Gastrocnemius medialis (tissue), 4 donors: Measurements from ENCODE around the gene ARID5A. TPM values are rescaled to one million over a fixed set of nuclear protein-coding genes. Genes with fewer than 3 reads are reported as not detected.

ENCODE experiments used
- ATAC-seq, 2 donors: fragments of 150-250 bp; one replicate each; pipeline ENCODE4 v1.9.1; 2016
- DNase-seq, 2 donors: peaks; one replicate each; pipeline ENCODE4 v3.0.0-alpha.2; 2019
- H3K27ac ChIP-seq, 4 donors: fragments of 200-600 bp; sonication (generic); 1 replicate in 1 of 4; 2 replicates in 3 of 4; pipeline ENCODE4 v1.5.1; 2016 to 2018; ENCODE audit warnings: mild to moderate bottlenecking in 2 of 4, moderate library complexity in 1 of 4
- H3K27me3 ChIP-seq, 3 donors: fragments of 200-600 bp; sonication (generic) in 2 of 3; 1 replicate in 1 of 3; 2 replicates in 2 of 3; pipeline versions ENCODE4 v1.5.1 to v1.6.0; 2016 to 2019; ENCODE audit warnings: mild to moderate bottlenecking in 1 of 3, moderate library complexity in 1 of 3
- H3K36me3 ChIP-seq, 2 donors: fragments of 200-600 bp; sonication (generic) in 1 of 2; one replicate each; pipeline ENCODE4 v1.5.1; 2017 to 2018
- H3K4me1 ChIP-seq, 2 donors: fragments of 200-600 bp; sonication (generic) in 1 of 2; one replicate each; pipeline ENCODE4 v1.5.1; 2016 to 2017; ENCODE audit warnings: mild to moderate bottlenecking in 2 of 2
- H3K4me3 ChIP-seq, 4 donors: fragments of 200-600 bp; sonication (generic) in 3 of 4; 1 replicate in 1 of 4; 2 replicates in 3 of 4; pipeline ENCODE4 v1.5.1; 2016 to 2019; ENCODE audit warnings: mild to moderate bottlenecking in 2 of 4
- H3K9me3 ChIP-seq, 3 donors: fragments of 200-600 bp; sonication (generic) in 2 of 3; 1 replicate in 1 of 3; 2 replicates in 2 of 3; pipeline ENCODE4 v1.5.1; 2016 to 2019
- CTCF ChIP-seq, 5 experiments: fragments of 450-650 bp in 3 of 5; fragments of 200-600 bp in 2 of 5; sonication (generic) in 2 of 5; IDR thresholded peaks in 4 of 5; conservative IDR thresholded peaks in 1 of 5; 1 replicate in 4 of 5; 2 replicates in 1 of 5; pipeline ENCODE4 v1.5.1; 2016 to 2019; ENCODE audit warnings: antibody characterized with exemption in 5 of 5, mild to moderate bottlenecking in 3 of 5, moderate library complexity in 3 of 5
- POLR2A ChIP-seq, 2 donors: fragments of 450-650 bp; IDR thresholded peaks; one replicate each; pipeline ENCODE4 v1.6.1; 2017; ENCODE audit warnings: antibody characterized with exemption in 2 of 2, mild to moderate bottlenecking in 2 of 2, moderate library complexity in 2 of 2
- in situ Hi-C, 4 donors: fragments of 200-750 bp; cut with MboI; loops; one replicate each; pipeline versions ENCODE4 v1.15.0 to v1.8.0; 2017; ENCODE audit warnings: low sequenced_read_pairs in 4 of 4
- intact Hi-C: fragments of 100-400 bp; cut with DNase I; formaldehyde crosslinking; loops from one replicate; pipeline ENCODE4 v1.15.1; 2023; ENCODE audit warnings: low total_unique reads
- total RNA-seq, 4 donors: library from RNA; depleted of rRNA; stranded (reverse); fragments of >200 nt; gene quantifications; one replicate each; pipeline versions ENCODE4 v1.1.0 to v1.2.3, GENCODE V29; 2016

The ARID5A gene
- total RNA-seq, 4 donors from 2014 or later, result 6.7 to 126 (median 30.5) TPM

DNA sequence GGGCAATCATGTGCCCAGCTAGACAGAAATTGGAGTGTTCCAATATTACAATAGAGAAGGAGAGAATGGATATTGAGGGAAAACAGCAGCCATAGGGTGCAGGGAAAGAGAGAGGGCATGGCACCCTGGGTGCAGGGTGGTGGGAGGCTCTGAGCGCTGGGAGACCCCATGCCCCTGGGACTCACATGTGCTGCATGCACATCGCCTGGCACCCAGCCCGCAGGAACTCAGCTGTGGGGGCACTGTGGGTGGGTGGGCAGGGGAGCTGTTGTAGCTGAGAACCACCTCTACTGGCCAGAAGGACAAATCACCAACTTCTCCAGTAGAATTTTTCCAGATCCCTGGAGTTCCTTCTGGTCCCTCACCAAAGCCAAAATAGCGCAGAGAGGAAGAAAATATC is 24.2 kb upstream of the ARID5A start:
- Histone ChIP-seq H3K27me3 (no peaks in the 10 kb centered on the region), H3K9me3 (no peaks in the 10 kb centered on the region), H3K36me3 (no peaks in the 10 kb centered on the region), H3K4me3 (no peak overlapping the region), H3K27ac (no peak overlapping the region), H3K4me1 (peaks cover 22 to 24% of the 10 kb centered on the region in 2 donors)
- TF ChIP-seq POLR2A (IDR thresholded peaks at IDR 0.05) (no peak), CTCF (IDR thresholded peaks at IDR 0.05 in 4 of 5, conservative IDR thresholded peaks at IDR 0.05 in 1 of 5) (no peak)
- intact Hi-C loops (no loop called here), in situ Hi-C loops (loop anchor here (5.0 to 25.0 kb wide), 4 partner anchors 105 to 500 kb away; partner anchors contain the start of genes SNRNP200 (in 2 of the 4), ASTL (in 1 of the 4) and DUSP2 (in 1 of the 4))
- ATAC-seq, result no peak
- DNase-seq, result no peak

- Histone ChIP-seq H3K4me3 (no peak overlapping the region), H3K4me1 (peaks cover 6 to 8% of the 10 kb centered on the region in 2 donors), H3K27ac (no peak overlapping the region), H3K36me3 (no peaks in the 10 kb centered on the region), H3K9me3 (no peaks in the 10 kb centered on the region), H3K27me3 (no peaks in the 10 kb centered on the region)
- TF ChIP-seq POLR2A (IDR thresholded peaks at IDR 0.05) (no peak), CTCF (IDR thresholded peaks at IDR 0.05 in 4 of 5, conservative IDR thresholded peaks at IDR 0.05 in 1 of 5) (no peak)
- DNase-seq, result no peak
- in situ Hi-C loops, result loop anchor here (5.0 to 25.0 kb wide), 4 partner anchors 107 to 502 kb away; partner anchors contain the start of genes SNRNP200 (in 2 of the 4), ASTL (in 1 of the 4) and DUSP2 (in 1 of the 4)
- no peak for ATAC-seq
- intact Hi-C loops, result no loop called here
Observed at GRCh38 chr2:96514521-96514920, 22.0 kb upstream of the ARID5A start.

- in situ Hi-C loops (loop anchor here (25.0 kb wide), 3 partner anchors 205 to 505 kb away; partner anchors contain the start of genes SNRNP200 (in 2 of the 4), ASTL (in 1 of the 4) and DUSP2 (in 1 of the 4)), intact Hi-C loops (no loop called here)
- Histone ChIP-seq H3K36me3 (no peaks in the 10 kb centered on the region), H3K4me1 (no peaks in the 10 kb centered on the region), H3K27ac (no peak overlapping the region), H3K9me3 (no peaks in the 10 kb centered on the region), H3K27me3 (no peaks in the 10 kb centered on the region), H3K4me3 (no peak overlapping the region)
- DNase-seq (no peak), ATAC-seq (no peak)
- TF ChIP-seq CTCF (IDR thresholded peaks at IDR 0.05 in 4 of 5, conservative IDR thresholded peaks at IDR 0.05 in 1 of 5) (no peak), POLR2A (IDR thresholded peaks at IDR 0.05) (no peak)
Observed at GRCh38 chr2:96517079-96517478, 19.5 kb upstream of the ARID5A start.

DNA sequence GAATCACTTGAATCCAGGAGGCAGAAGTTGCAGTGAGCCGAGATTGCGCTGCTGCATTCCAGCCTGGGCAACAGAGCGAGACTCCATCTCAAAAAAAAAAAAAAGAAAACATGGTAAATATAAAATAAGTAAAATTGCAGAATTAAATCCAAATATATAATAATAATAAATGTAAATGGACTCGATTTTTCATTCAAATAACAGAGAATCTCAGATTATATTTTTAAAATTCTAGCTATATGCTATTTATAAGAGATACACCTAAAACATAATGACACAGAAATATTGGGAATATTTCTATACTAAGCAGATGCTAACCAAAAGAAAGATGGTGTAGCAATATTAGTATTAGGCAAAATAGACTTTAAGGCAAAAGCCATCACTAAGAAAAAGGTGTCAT is 16.3 kb upstream of the ARID5A start:
- Histone ChIP-seq H3K9me3 (no peaks in the 10 kb centered on the region), H3K4me3 (no peak overlapping the region), H3K27ac (no peak overlapping the region), H3K27me3 (no peaks in the 10 kb centered on the region), H3K36me3 (no peaks in the 10 kb centered on the region), H3K4me1 (no peaks in the 10 kb centered on the region)
- in situ Hi-C loops (loop anchor here (25.0 kb wide), 3 partner anchors 208 to 508 kb away; partner anchors contain the start of genes SNRNP200 (in 2 of the 4), ASTL (in 1 of the 4) and DUSP2 (in 1 of the 4)), intact Hi-C loops (no loop called here)
- TF ChIP-seq POLR2A (IDR thresholded peaks at IDR 0.05) (no peak), CTCF (IDR thresholded peaks at IDR 0.05 in 4 of 5, conservative IDR thresholded peaks at IDR 0.05 in 1 of 5) (no peak)
- ATAC-seq, result no peak
- DNase-seq, result no peak
